ENCODE results near the gene MYLK.

The MYLK gene

DNA sequence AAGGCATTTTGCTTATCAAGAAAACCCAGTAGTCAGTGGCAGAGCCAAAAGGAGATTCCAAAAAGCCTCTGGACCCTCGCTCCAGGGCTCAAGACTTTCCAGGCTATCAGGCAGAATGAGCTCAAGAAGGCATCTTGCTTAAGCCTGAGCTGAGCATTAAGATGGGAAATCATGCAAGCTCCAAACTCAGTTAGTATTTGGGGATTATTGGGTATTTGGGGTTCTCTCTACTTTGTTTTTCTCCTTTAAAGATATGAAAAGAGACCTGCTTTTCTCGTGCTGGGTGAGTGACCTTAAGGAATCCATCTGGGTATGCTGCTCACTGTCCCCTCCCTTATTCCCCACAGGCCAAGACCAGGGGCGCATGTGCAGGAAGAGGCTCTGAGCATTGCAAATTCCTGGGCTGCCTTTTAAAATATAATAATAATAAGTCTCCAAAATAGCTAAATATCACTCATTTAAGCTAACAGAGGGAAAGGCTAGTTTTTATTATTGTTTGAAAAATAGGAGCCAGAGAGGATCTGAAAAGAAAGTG, 223.9 kb downstream of the MYLK start:
- Histone ChIP-seq H3K9me3 (ENCODE audit: control insufficient read depth, low read length) (no peaks in the 10 kb centered on the region), H3K27me3 (replicated peaks; ENCODE audit: control insufficient read depth, insufficient read depth, low read length) (no peaks in the 10 kb centered on the region), H3K9ac (ENCODE audit: low read length) (peak overlapping the region; percentile 87), H3K4me1 (ENCODE audit: control insufficient read depth, insufficient read depth, low read length) (peaks cover 71% of the 10 kb centered on the region), H3K36me3 (ENCODE audit: control insufficient read depth, insufficient read depth, low read length, severe bottlenecking) (peaks cover 35% of the 10 kb centered on the region), H3K4me3 (ENCODE audit: low read length) (peak overlapping the region; percentile 39)
- DNase-seq (ENCODE audit: low read depth) = peak; percentile 53

DNA sequence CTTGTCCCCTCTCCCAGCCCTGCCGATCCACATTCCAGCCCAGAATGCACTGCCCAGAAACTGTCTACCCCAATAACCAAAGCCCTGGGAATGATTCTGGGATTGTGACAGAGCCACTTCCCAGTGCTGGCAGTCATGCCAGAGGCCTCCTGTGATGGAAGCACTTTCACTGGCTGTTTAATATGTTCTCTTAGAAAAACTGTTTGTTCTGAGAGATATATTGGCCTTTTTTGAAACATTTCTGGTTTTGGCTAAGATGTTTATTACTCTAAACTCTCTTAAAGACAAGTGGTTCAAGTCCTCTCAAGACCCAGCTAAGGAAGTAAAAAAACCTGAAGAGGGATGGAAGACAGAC, 225.3 kb downstream of the MYLK start:
- Histone ChIP-seq H3K27me3 (replicated peaks; ENCODE audit: control insufficient read depth, insufficient read depth, low read length) (no peaks in the 10 kb centered on the region), H3K9ac (ENCODE audit: low read length) (peak overlapping the region; percentile 87), H3K4me3 (ENCODE audit: low read length) (peak overlapping the region; percentile 41), H3K36me3 (ENCODE audit: control insufficient read depth, insufficient read depth, low read length, severe bottlenecking) (peaks cover 24% of the 10 kb centered on the region), H3K9me3 (ENCODE audit: control insufficient read depth, low read length) (no peaks in the 10 kb centered on the region), H3K4me1 (ENCODE audit: control insufficient read depth, insufficient read depth, low read length) (peaks cover 79% of the 10 kb centered on the region)
- peak; percentile 72 for DNase-seq (ENCODE audit: low read depth)

DNA sequence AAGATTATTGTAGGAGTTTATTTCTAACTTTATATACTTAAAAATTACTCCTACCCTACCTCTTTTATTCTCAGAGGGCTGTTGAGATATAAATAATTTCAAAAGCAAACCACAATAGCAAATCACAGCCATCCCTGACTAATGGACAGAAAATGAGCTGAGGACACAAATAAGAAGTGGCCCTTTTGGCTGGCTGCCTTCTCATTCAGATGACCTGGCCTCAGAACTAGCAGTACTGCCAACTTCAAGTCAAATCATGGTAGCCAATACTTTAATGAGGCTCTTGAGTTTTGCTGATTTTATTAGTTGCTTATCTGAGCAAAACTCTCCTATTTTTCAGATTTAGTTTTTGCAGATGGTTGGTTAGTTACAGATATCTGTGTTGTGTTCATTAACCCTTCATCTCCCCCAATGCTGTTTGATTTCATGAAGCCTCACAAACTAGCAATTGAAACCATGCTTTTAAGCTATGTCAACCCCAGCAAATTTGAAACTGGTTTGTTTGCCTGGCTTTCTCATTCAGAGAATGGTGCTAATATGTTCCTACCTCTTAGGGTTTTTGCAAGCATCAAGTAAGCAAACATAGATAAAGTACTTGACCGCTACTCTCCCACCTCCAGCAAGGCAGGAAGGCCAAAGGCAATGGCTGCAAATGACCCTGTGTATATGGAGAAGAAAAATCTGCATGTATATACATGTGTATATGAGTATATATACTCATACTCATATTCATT, 225.8 kb downstream of the MYLK start:
- no peaks in the 10 kb centered on the region for H3K9me3 ChIP-seq (ENCODE audit: control insufficient read depth, low read length)
- H3K27me3 ChIP-seq (replicated peaks; ENCODE audit: control insufficient read depth, insufficient read depth, low read length) = no peaks in the 10 kb centered on the region
- DNase-seq (ENCODE audit: low read depth) = peak; percentile 58
- peaks cover 83% of the 10 kb centered on the region for H3K4me1 ChIP-seq (ENCODE audit: control insufficient read depth, insufficient read depth, low read length)
- peak overlapping the region; percentile 42 for H3K4me3 ChIP-seq (ENCODE audit: low read length)
- peak overlapping the region; percentile 87 for H3K9ac ChIP-seq (ENCODE audit: low read length)
- peaks cover 19% of the 10 kb centered on the region for H3K36me3 ChIP-seq (ENCODE audit: control insufficient read depth, insufficient read depth, low read length, severe bottlenecking)

DNA sequence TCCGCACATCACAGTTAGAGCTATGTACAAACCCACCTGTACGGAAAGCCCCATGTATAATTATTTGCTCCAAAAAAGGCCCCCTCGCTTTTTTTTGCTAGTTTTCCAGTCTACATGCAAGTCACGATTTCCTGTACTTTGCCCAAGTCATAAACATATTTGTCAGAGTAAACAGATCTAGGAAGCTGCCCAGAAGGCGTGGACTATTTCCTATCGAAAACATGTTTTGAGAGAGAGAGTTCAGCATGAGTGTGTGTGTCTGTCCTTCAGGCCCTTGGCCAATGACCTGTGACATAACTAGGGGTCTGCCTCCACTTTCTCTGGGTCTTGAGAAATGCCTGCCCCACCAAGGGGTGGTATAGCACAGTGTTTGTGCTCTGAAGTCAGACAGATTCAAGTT, 226.6 kb downstream of the MYLK start:
- H3K36me3 ChIP-seq (ENCODE audit: control insufficient read depth, insufficient read depth, low read length, severe bottlenecking) = peaks cover 12% of the 10 kb centered on the region
- H3K4me3 ChIP-seq (ENCODE audit: low read length) = peak overlapping the region; percentile 42
- H3K9me3 ChIP-seq (ENCODE audit: control insufficient read depth, low read length) = no peaks in the 10 kb centered on the region
- no peak for DNase-seq (ENCODE audit: low read depth)
- H3K9ac ChIP-seq (ENCODE audit: low read length) = peak overlapping the region; percentile 87
- peaks cover 90% of the 10 kb centered on the region for H3K4me1 ChIP-seq (ENCODE audit: control insufficient read depth, insufficient read depth, low read length)
- H3K27me3 ChIP-seq (replicated peaks; ENCODE audit: control insufficient read depth, insufficient read depth, low read length) = no peaks in the 10 kb centered on the region

DNA sequence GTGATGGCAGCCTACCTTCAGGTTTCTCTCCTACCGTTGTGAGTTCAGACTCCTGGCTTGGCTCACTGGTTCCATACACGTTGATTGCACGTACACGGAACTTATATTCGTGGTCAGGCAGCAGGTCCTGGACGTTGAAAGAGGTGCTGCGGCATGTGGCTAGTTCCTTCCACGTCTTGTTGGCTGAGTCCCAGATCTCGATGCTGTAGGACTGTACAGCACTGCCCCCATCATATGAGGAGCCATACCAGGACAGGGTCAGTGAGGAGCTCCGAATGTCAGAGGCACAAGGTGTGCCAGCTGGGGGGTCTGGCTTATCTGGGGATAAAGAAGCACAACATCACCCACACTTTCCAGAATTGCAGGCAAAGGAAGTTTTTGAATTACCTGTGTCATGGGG, 227.0 kb downstream of the MYLK start:
- H3K4me3 ChIP-seq (ENCODE audit: low read length) = peak overlapping the region; percentile 42
- DNase-seq (ENCODE audit: low read depth) = no peak
- no peaks in the 10 kb centered on the region for H3K27me3 ChIP-seq (replicated peaks; ENCODE audit: control insufficient read depth, insufficient read depth, low read length)
- H3K36me3 ChIP-seq (ENCODE audit: control insufficient read depth, insufficient read depth, low read length, severe bottlenecking) = peaks cover 10% of the 10 kb centered on the region
- no peaks in the 10 kb centered on the region for H3K9me3 ChIP-seq (ENCODE audit: control insufficient read depth, low read length)
- H3K9ac ChIP-seq (ENCODE audit: low read length) = peak overlapping the region; percentile 87
- peaks cover 94% of the 10 kb centered on the region for H3K4me1 ChIP-seq (ENCODE audit: control insufficient read depth, insufficient read depth, low read length)

DNA sequence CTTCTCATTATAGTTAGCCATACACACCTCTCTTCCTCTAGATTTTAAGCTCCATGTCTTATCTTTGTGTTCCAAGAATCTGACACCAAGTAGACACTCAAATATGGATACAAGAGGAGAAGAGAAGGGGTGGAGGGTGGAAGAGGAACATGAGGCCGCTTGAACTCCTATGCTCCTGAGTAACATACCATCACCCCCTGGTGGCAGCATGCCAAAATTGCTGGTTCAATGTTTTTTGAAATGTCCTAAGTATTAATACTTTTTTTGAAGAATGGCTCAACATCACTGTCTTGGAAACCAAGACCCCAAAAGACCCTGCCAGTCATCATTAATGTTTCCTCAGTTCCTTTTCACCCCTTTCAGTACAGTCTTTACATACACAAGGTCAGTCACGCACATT, 227.4 kb downstream of the MYLK start:
- peak overlapping the region; percentile 42 for H3K4me3 ChIP-seq (ENCODE audit: low read length)
- H3K36me3 ChIP-seq (ENCODE audit: control insufficient read depth, insufficient read depth, low read length, severe bottlenecking) = peaks cover 10% of the 10 kb centered on the region
- peak overlapping the region; percentile 87 for H3K9ac ChIP-seq (ENCODE audit: low read length)
- no peaks in the 10 kb centered on the region for H3K27me3 ChIP-seq (replicated peaks; ENCODE audit: control insufficient read depth, insufficient read depth, low read length)
- no peak for DNase-seq (ENCODE audit: low read depth)
- peaks cover 95% of the 10 kb centered on the region for H3K4me1 ChIP-seq (ENCODE audit: control insufficient read depth, insufficient read depth, low read length)
- no peaks in the 10 kb centered on the region for H3K9me3 ChIP-seq (ENCODE audit: control insufficient read depth, low read length)

DNA sequence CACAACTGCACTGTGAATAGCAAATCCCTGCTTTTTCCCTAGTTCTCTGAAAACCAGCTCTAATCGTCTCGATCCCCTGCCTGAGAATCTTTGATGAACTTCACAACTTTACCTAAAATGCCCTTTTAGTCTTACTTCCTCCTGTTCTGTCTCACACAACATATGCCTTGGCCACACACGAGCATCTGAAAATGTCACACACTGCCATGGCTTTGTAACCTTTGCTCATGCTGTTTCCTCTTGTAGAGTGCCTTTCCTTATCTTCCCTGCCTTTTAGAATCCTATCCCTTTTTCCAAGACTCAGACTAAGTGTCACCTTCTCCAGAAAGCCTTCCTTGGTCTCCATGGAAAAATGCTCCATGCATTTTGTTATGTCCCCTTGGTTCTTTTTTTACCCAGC, 227.9 kb downstream of the MYLK start:
- peaks cover 10% of the 10 kb centered on the region for H3K36me3 ChIP-seq (ENCODE audit: control insufficient read depth, insufficient read depth, low read length, severe bottlenecking)

DNA sequence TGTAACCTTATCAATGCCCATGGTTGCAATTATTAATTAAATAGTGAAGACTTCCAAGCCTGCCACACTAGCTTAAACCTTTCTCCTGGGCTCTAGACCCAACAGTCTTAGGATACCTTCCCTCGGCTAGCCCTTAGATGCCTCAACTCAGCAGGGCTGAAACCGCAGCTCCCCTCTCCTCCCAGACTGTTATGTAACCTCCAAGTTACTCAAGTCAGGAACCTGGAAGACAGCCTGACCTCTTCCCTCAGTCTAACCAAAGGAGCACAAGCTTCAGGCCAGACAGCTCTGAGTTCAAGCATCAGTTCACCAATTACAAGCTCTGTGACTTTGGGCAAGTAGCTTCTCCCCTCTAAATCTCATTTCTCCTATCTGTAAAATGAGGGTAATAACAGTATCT, 228.7 kb downstream of the MYLK start:
- H3K9ac ChIP-seq (ENCODE audit: low read length) = peak overlapping the region; percentile 57
- H3K4me3 ChIP-seq (ENCODE audit: low read length) = no peak overlapping the region
- H3K27me3 ChIP-seq (replicated peaks; ENCODE audit: control insufficient read depth, insufficient read depth, low read length) = no peaks in the 10 kb centered on the region
- no peak for DNase-seq (ENCODE audit: low read depth)
- H3K9me3 ChIP-seq (ENCODE audit: control insufficient read depth, low read length) = no peaks in the 10 kb centered on the region
- H3K4me1 ChIP-seq (ENCODE audit: control insufficient read depth, insufficient read depth, low read length) = peaks cover 87% of the 10 kb centered on the region
- peaks cover 13% of the 10 kb centered on the region for H3K36me3 ChIP-seq (ENCODE audit: control insufficient read depth, insufficient read depth, low read length, severe bottlenecking)

More for the DNA sequence above, 227.9 kb downstream of the MYLK start:
- DNase-seq (ENCODE audit: low read depth) = no peak
- Histone ChIP-seq H3K4me1 (ENCODE audit: control insufficient read depth, insufficient read depth, low read length) (peaks cover 95% of the 10 kb centered on the region), H3K9ac (ENCODE audit: low read length) (peak overlapping the region; percentile 57), H3K4me3 (ENCODE audit: low read length) (no peak overlapping the region), H3K27me3 (replicated peaks; ENCODE audit: control insufficient read depth, insufficient read depth, low read length) (no peaks in the 10 kb centered on the region), H3K9me3 (ENCODE audit: control insufficient read depth, low read length) (no peaks in the 10 kb centered on the region)

DNA sequence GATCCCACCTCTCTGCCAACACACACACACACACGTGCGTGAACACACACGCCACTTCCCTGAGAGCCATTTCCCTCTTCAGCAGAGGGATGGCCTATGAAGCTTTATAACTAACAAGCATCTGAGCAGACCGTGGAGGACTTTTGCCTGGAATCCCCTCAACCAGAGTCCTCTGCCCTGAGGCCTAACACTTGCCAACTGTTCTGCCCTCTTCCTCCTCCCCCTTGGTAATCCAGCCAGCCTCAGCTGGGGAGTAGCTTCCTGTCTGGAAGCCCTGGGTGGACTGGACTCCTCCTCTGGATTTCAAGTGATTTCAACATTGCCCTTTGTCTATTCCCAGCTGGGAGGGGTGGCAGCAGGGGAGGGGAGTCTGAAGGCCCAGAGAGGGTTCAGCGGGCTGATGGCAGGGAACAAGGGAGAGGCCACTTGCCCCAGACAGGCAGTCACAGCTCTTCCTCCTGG, 230.9 kb downstream of the MYLK start:
- peak overlapping the region; percentile 87 for H3K9ac ChIP-seq (ENCODE audit: low read length)
- peaks cover 28% of the 10 kb centered on the region for H3K36me3 ChIP-seq (ENCODE audit: control insufficient read depth, insufficient read depth, low read length, severe bottlenecking)
- H3K27me3 ChIP-seq (replicated peaks; ENCODE audit: control insufficient read depth, insufficient read depth, low read length) = no peaks in the 10 kb centered on the region
- peak; percentile 97 for DNase-seq (ENCODE audit: low read depth)
- H3K4me1 ChIP-seq (ENCODE audit: control insufficient read depth, insufficient read depth, low read length) = peaks cover 66% of the 10 kb centered on the region
- peak overlapping the region; percentile 9 for H3K4me3 ChIP-seq (ENCODE audit: low read length)
- no peaks in the 10 kb centered on the region for H3K9me3 ChIP-seq (ENCODE audit: control insufficient read depth, low read length)

DNA sequence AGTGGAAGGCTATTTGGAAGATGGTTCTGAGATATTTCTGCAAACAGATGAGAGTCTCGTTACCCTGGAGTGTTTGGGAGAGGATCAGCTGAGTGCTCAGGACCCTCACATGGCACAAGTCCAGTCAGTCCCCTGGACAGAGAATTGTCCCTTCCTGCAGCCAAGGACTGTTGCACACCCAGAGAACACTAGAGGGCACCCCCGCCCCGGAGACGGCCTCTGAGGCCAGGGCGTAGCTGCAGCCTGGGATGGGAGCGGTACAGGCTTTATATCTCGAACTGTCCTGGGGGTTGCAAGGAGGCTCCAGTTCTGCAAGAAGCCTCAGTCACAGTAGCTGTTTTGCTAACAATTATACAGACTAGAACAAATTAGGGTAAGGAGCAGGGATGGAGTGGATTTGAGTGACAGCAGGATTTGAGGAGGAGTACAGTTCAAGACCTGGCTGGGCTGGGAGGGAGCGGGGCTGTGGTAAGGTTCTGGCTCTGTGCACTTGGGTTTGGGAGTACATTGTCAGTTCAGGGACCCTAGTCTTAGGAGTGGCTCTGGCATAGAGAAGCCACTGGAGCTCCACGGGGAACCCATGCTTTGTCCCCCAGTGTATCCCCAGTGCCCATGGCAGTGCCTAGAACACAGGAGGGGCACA, 231.7 kb downstream of the MYLK start:
- H3K4me1 ChIP-seq (ENCODE audit: control insufficient read depth, insufficient read depth, low read length) = peaks cover 58% of the 10 kb centered on the region

DNA sequence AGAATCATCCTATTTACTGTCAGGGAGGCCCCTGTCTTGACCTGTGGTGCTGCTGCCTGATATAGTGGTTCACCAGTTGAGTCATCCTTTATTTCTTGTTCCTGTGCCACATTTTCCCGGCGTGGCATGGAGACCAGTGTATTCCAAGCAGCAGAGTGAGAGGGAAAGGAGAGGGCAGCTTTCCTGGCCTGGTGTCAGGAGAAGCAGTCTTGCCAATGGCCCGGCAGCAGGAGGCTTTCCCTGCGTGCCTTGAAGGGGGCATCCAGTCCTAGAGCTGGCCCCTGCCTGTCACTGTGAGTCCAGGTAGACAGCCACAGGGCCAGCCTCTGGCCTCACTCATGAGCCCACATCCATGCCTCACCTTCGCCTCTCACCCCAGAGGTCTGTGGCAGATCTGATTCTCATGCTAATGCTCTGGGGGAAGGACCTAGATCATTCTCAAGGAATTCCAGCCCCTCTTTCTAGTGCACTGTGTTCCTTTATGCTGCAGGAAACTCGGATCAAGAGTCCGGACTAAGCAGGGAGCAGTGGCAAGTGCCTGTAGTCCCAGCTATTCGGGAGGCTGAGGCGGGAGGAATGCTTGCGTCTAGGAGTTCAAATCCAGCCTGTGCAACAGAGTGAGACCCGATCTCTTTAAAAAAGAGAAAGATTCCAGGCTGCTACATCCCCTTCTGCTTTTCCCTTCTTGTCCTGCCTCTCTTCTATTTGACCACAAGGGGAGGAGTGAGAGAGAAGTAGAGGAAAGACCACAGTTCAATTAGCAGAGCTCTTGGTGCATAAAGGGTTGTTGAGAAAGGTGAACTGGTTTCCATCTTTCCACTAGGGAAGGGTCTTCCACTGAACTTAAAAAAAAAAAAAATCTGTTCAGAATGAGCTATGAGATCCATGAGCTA, 232.4 kb downstream of the MYLK start:
- no peak overlapping the region for H3K4me3 ChIP-seq (ENCODE audit: low read length)
- no peak for DNase-seq (ENCODE audit: low read depth)
- H3K9ac ChIP-seq (ENCODE audit: low read length) = peak overlapping the region; percentile 87
- no peaks in the 10 kb centered on the region for H3K9me3 ChIP-seq (ENCODE audit: control insufficient read depth, low read length)
- no peaks in the 10 kb centered on the region for H3K27me3 ChIP-seq (replicated peaks; ENCODE audit: control insufficient read depth, insufficient read depth, low read length)
- H3K4me1 ChIP-seq (ENCODE audit: control insufficient read depth, insufficient read depth, low read length) = peaks cover 50% of the 10 kb centered on the region
- peaks cover 35% of the 10 kb centered on the region for H3K36me3 ChIP-seq (ENCODE audit: control insufficient read depth, insufficient read depth, low read length, severe bottlenecking)

More for the DNA sequence above, 231.7 kb downstream of the MYLK start:
- Histone ChIP-seq H3K9ac (ENCODE audit: low read length) (peak overlapping the region; percentile 87), H3K4me3 (ENCODE audit: low read length) (no peak overlapping the region), H3K9me3 (ENCODE audit: control insufficient read depth, low read length) (no peaks in the 10 kb centered on the region), H3K36me3 (ENCODE audit: control insufficient read depth, insufficient read depth, low read length, severe bottlenecking) (peaks cover 33% of the 10 kb centered on the region), H3K27me3 (replicated peaks; ENCODE audit: control insufficient read depth, insufficient read depth, low read length) (no peaks in the 10 kb centered on the region)
- DNase-seq (ENCODE audit: low read depth) = peak; percentile 93

All from adipocyte (in vitro differentiated cells).